Measurements from ENCODE around the gene SLC6A15.

Gene SLC6A15

DNA sequence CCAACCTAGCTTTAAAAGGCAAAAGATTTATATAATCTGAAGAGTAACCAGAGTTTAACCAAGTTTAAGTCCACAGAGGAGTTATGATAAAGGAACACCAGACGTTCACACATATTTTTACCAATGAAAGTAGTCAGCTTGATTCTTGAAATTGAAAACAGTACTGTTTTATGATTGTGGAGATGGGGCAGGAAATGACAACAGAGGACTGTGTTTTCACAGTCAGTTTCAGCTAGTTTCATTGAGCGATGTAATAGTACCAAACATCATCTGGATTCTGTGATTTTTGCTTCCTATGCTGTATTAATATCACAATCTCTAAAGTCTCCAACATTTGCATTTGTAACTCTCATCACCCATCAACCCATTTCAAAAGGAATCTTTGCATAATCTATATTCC, 34.2 kb upstream of the SLC6A15 start:
- DNase-seq (ENCODE audit: low read depth), result no peak
- TF ChIP-seq, protein P1, sequence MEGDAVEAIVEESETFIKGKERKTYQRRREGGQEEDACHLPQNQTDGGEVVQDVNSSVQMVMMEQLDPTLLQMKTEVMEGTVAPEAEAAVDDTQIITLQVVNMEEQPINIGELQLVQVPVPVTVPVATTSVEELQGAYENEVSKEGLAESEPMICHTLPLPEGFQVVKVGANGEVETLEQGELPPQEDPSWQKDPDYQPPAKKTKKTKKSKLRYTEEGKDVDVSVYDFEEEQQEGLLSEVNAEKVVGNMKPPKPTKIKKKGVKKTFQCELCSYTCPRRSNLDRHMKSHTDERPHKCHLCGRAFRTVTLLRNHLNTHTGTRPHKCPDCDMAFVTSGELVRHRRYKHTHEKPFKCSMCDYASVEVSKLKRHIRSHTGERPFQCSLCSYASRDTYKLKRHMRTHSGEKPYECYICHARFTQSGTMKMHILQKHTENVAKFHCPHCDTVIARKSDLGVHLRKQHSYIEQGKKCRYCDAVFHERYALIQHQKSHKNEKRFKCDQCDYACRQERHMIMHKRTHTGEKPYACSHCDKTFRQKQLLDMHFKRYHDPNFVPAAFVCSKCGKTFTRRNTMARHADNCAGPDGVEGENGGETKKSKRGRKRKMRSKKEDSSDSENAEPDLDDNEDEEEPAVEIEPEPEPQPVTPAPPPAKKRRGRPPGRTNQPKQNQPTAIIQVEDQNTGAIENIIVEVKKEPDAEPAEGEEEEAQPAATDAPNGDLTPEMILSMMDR (IDR thresholded peaks at IDR 0.05; ENCODE audit: low read depth, low read length), result no peak
- TF ChIP-seq, protein P2, sequence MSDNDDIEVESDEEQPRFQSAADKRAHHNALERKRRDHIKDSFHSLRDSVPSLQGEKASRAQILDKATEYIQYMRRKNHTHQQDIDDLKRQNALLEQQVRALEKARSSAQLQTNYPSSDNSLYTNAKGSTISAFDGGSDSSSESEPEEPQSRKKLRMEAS (IDR thresholded peaks at IDR 0.05; ENCODE audit: low read depth, low read length), result no peak
- TF ChIP-seq POLR2A (IDR thresholded peaks at IDR 0.05; ENCODE audit: extremely low read depth, insufficient read length) (no peak), MYC (IDR thresholded peaks at IDR 0.05; ENCODE audit: low read depth, low read length) (no peak)
- H3K4me3 ChIP-seq (ENCODE audit: low read depth, low read length), result no peak overlapping the region

DNA sequence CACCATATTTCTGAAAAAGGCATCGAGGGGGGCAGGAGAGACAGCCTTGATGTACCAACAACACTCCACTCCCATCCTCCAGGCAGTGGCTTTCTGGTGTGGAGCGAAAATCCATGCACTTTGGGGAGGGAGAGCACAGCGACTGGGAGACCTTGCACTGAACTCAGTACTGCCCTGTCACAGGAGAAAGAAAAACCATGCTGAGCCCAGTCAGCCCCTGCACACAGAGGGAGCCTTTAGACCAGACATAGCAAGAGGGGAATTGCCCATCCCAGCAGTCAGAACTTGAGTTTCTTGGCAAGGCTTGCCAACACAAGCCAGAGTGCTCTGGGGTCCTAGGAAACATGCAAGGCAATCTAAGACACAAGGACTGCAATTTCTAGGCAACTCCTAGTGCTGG, 24.8 kb upstream of the SLC6A15 start:
- TF ChIP-seq, protein P1 (IDR thresholded peaks at IDR 0.05; ENCODE audit: low read depth, low read length), result no peak
- TF ChIP-seq MYC (IDR thresholded peaks at IDR 0.05; ENCODE audit: low read depth, low read length) (no peak), POLR2A (IDR thresholded peaks at IDR 0.05; ENCODE audit: extremely low read depth, insufficient read length) (no peak)
- TF ChIP-seq, protein P2 (IDR thresholded peaks at IDR 0.05; ENCODE audit: low read depth, low read length), result no peak
- no peak overlapping the region for H3K4me3 ChIP-seq (ENCODE audit: low read depth, low read length)
- DNase-seq (ENCODE audit: low read depth), result no peak

DNA sequence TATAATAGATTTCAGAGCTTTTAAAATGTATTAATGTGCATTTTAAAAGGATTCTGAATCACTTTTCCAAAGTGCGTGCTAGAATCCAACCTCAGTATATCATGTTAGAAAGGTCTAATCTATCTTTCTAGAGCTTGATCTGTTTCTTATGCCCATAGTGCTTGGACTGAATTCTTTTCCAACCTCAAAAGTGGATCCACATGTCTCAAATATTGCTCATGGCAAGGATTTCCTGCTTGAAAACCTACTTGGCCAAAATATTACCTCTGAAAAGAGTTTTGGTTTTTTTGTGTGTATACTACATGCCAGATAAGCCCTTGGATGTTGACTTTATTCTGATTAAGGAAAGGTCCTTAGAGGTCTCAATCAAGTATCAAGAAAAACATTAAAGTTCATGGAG, 16.9 kb upstream of the SLC6A15 start:
- TF ChIP-seq, protein P1 (IDR thresholded peaks at IDR 0.05; ENCODE audit: low read depth, low read length), result no peak
- TF ChIP-seq, protein P2 (IDR thresholded peaks at IDR 0.05; ENCODE audit: low read depth, low read length), result no peak
- TF ChIP-seq POLR2A (IDR thresholded peaks at IDR 0.05; ENCODE audit: extremely low read depth, insufficient read length) (no peak), MYC (IDR thresholded peaks at IDR 0.05; ENCODE audit: low read depth, low read length) (no peak)
- no peak overlapping the region for H3K4me3 ChIP-seq (ENCODE audit: low read depth, low read length)
- no peak for DNase-seq (ENCODE audit: low read depth)

DNA sequence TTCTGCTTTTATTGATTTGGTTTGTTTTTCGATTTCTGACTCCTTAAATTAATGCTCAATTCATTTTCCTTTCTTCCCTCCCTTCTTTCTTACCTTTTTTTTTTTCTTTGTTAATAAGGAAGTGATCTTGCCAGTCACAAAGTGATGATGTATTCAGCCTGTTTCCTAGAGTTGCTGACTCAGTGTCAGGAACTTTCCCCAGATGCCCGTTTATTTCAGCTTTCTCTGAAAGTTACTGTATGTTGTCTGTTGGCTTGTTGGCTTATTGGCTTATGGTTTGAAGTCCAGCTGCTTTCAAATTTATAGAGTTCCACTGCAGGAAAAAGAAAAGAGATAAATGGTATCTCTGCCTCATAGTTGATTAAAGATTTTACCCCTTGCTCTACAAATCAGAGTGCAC, 12.4 kb upstream of the SLC6A15 start:
- DNase-seq (ENCODE audit: low read depth), result no peak

DNA sequence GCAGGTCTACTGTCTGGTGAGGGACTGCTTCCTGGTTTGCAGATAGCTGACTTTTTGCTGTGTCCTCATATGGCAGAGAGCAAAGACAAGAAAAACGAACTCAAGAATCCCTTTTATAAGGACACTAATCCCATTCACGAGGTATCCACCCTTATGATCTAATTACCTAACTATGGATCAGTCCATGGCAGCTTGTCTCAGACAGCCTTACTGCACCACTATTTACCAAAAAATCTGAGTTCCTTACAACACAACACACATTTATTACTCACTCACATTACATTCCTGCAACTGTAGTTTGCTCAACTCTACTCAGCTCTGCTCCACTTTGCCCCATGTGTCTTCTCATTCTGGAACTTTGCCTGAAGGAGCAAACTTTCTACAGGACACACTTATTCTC, 10.1 kb upstream of the SLC6A15 start:
- TF ChIP-seq, protein P2 (IDR thresholded peaks at IDR 0.05; ENCODE audit: low read depth, low read length), result no peak
- TF ChIP-seq MYC (IDR thresholded peaks at IDR 0.05; ENCODE audit: low read depth, low read length), result no peak
- H3K4me3 ChIP-seq (ENCODE audit: low read depth, low read length), result no peak overlapping the region
- no peak for DNase-seq (ENCODE audit: low read depth)

More for the DNA sequence above, 12.4 kb upstream of the SLC6A15 start:
- TF ChIP-seq, protein P2 (IDR thresholded peaks at IDR 0.05; ENCODE audit: low read depth, low read length), result no peak
- no peak for TF ChIP-seq POLR2A (IDR thresholded peaks at IDR 0.05; ENCODE audit: extremely low read depth, insufficient read length)
- no peak for TF ChIP-seq MYC (IDR thresholded peaks at IDR 0.05; ENCODE audit: low read depth, low read length)
- TF ChIP-seq, protein P1 (IDR thresholded peaks at IDR 0.05; ENCODE audit: low read depth, low read length), result no peak
- H3K4me3 ChIP-seq (ENCODE audit: low read depth, low read length), result no peak overlapping the region

DNA sequence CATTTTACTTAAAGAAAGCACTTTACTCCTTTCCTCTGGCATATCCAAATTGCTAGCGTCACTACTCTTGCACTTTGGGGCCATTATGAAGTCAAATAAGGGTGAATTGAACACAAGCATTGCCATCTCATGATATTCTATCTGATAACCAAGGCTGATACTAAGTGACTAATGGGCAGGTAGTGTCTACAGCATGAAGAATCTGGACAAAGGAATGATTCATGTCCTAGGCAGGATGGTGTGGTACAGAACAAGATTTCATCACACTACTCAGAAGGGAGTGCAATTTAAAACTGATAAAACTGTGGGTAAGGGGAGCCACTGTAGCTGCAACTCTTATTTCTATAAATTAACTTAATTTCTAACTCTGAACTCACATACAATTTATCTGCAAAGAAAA, 7.7 kb upstream of the SLC6A15 start:
- no peak for DNase-seq (ENCODE audit: low read depth)
- TF ChIP-seq, protein P2 (IDR thresholded peaks at IDR 0.05; ENCODE audit: low read depth, low read length), result no peak
- TF ChIP-seq, protein P1 (IDR thresholded peaks at IDR 0.05; ENCODE audit: low read depth, low read length), result no peak
- no peak for TF ChIP-seq POLR2A (IDR thresholded peaks at IDR 0.05; ENCODE audit: extremely low read depth, insufficient read length)
- H3K4me3 ChIP-seq (ENCODE audit: low read depth, low read length), result no peak overlapping the region
